ENCODE results near the gene SON. TPM values are rescaled to one million over a fixed set of nuclear protein-coding genes. Genes with fewer than 3 reads are reported as not detected.

The SON gene
- total RNA-seq, 1 donor from 2014 or later: 367 TPM

DNA sequence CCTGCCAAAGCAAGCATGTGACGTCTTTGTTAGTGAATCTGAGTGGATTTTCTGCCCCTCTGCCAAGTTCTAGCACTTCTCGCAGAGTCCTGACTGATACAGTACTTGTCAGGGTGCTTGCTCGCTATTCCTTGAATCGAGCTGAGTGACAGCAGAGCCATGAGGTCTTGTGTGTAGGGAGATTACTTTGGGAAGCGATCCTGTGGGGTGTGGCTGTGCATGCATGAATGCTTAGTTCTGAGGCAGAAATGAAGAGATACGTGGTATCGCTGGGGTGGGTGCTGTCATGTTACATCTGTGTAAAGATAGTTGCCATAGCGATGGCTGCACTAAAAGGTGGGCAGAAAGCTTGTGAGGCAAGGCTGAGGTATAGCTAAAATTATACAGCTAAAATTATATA is 32.0 kb upstream of the SON start:
- H3K4me1 Mint-ChIP-seq: no peaks in the 10 kb centered on the region
- H3K4me3 Mint-ChIP-seq: no peak overlapping the region
- peaks cover 6% of the 10 kb centered on the region for H3K9me3 Mint-ChIP-seq
- peaks cover 31% of the 10 kb centered on the region for H3K36me3 Mint-ChIP-seq (ENCODE audit: low read depth)
- H3K27ac Mint-ChIP-seq (ENCODE audit: unreplicated experiment): no peak overlapping the region
- H3K27me3 Mint-ChIP-seq (ENCODE audit: low read depth): no peaks in the 10 kb centered on the region
- TF ChIP-seq, protein P1, sequence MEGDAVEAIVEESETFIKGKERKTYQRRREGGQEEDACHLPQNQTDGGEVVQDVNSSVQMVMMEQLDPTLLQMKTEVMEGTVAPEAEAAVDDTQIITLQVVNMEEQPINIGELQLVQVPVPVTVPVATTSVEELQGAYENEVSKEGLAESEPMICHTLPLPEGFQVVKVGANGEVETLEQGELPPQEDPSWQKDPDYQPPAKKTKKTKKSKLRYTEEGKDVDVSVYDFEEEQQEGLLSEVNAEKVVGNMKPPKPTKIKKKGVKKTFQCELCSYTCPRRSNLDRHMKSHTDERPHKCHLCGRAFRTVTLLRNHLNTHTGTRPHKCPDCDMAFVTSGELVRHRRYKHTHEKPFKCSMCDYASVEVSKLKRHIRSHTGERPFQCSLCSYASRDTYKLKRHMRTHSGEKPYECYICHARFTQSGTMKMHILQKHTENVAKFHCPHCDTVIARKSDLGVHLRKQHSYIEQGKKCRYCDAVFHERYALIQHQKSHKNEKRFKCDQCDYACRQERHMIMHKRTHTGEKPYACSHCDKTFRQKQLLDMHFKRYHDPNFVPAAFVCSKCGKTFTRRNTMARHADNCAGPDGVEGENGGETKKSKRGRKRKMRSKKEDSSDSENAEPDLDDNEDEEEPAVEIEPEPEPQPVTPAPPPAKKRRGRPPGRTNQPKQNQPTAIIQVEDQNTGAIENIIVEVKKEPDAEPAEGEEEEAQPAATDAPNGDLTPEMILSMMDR (conservative IDR thresholded peaks at IDR 0.05): no peak
- DNase-seq (ENCODE audit: low read depth, low spot score): no peak

DNA sequence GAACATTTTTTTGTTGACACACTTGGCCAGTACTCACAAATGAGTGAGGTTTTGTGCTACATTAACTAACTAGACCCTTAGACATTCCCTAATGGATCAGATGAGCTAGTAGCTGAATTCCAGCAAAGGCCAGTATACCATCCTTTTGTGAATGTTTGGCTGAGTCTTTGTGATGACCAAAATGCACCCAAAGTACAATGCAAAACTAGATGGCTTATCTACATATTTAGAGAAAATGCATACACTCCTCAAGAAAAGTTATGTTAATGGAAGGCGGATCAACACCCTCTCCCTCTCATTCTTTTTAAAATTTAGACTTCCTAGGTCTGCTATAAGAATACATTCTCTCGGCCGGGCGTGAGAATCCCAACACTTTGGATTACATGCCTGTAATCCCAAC is 31.2 kb upstream of the SON start:
- H3K4me1 Mint-ChIP-seq: no peaks in the 10 kb centered on the region
- peaks cover 27% of the 10 kb centered on the region for H3K36me3 Mint-ChIP-seq (ENCODE audit: low read depth)
- no peak for DNase-seq (ENCODE audit: low read depth, low spot score)
- H3K27ac Mint-ChIP-seq (ENCODE audit: unreplicated experiment): no peak overlapping the region
- no peak overlapping the region for H3K4me3 Mint-ChIP-seq
- H3K9me3 Mint-ChIP-seq: peaks cover 6% of the 10 kb centered on the region
- H3K27me3 Mint-ChIP-seq (ENCODE audit: low read depth): no peaks in the 10 kb centered on the region
- TF ChIP-seq, protein P1 (conservative IDR thresholded peaks at IDR 0.05): no peak

- TF ChIP-seq, protein P1 (conservative IDR thresholded peaks at IDR 0.05): no peak
- no peaks in the 10 kb centered on the region for H3K4me1 Mint-ChIP-seq
- H3K4me3 Mint-ChIP-seq: no peak overlapping the region
- no peak overlapping the region for H3K27ac Mint-ChIP-seq (ENCODE audit: unreplicated experiment)
- DNase-seq (ENCODE audit: low read depth, low spot score): no peak
- H3K36me3 Mint-ChIP-seq (ENCODE audit: low read depth): peaks cover 20% of the 10 kb centered on the region
- no peaks in the 10 kb centered on the region for H3K27me3 Mint-ChIP-seq (ENCODE audit: low read depth)
- H3K9me3 Mint-ChIP-seq: no peaks in the 10 kb centered on the region
Measured at GRCh38 chr21:33512481-33512880, 30.4 kb upstream of the SON start.

DNA sequence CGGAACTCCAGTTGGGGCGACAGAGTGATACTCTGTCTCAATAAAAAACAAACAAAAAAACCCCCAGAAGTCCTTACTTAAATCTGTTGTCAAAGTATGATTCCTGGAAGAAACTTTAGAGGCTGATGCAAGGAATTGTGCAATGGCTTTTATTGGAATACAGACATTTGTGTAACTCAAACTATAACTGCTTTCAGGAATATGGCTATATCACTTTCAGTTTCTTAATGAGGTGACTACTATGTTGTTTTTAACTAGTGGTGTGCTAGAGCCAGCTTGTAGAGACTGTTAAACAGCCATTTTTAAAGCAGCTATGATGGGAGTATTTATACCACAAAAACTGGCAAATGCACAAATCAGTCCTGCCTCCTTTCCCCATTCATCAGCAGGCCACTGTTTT is 28.6 kb upstream of the SON start:
- no peak overlapping the region for H3K27ac Mint-ChIP-seq (ENCODE audit: unreplicated experiment)
- no peaks in the 10 kb centered on the region for H3K4me1 Mint-ChIP-seq
- no peak for DNase-seq (ENCODE audit: low read depth, low spot score)
- H3K27me3 Mint-ChIP-seq (ENCODE audit: low read depth): no peaks in the 10 kb centered on the region
- no peak overlapping the region for H3K4me3 Mint-ChIP-seq
- no peaks in the 10 kb centered on the region for H3K9me3 Mint-ChIP-seq
- H3K36me3 Mint-ChIP-seq (ENCODE audit: low read depth): peaks cover 19% of the 10 kb centered on the region
- TF ChIP-seq, protein P1 (conservative IDR thresholded peaks at IDR 0.05): no peak

- H3K4me3 Mint-ChIP-seq: no peak overlapping the region
- no peaks in the 10 kb centered on the region for H3K27me3 Mint-ChIP-seq (ENCODE audit: low read depth)
- peaks cover 15% of the 10 kb centered on the region for H3K36me3 Mint-ChIP-seq (ENCODE audit: low read depth)
- no peaks in the 10 kb centered on the region for H3K9me3 Mint-ChIP-seq
- no peaks in the 10 kb centered on the region for H3K4me1 Mint-ChIP-seq
- DNase-seq (ENCODE audit: low read depth, low spot score): no peak
- H3K27ac Mint-ChIP-seq (ENCODE audit: unreplicated experiment): no peak overlapping the region
- TF ChIP-seq, protein P1 (conservative IDR thresholded peaks at IDR 0.05): no peak
Measured at GRCh38 chr21:33518899-33519298, 23.9 kb upstream of the SON start.
